NT2/D1 (cell line): Measurements from ENCODE around the gene METTL21A.
"Not testable (repeated sequence)": the region's sequence is repeated elsewhere in the genome, so short reads cannot be mapped to it uniquely, and the experiment has no call there.

ENCODE experiments used
- SUZ12 ChIP-seq: IDR thresholded peaks from 2 replicates; pipeline ENCODE4 v1.6.1; 2011; ENCODE audit not compliant: insufficient read length, insufficient read depth; ENCODE audit errors: extremely low read depth
- YY1 ChIP-seq: IDR thresholded peaks from 2 replicates; pipeline ENCODE4 v1.6.1; 2011; ENCODE audit not compliant: insufficient read length, insufficient read depth
- ZNF274 ChIP-seq: IDR thresholded peaks from 2 replicates; pipeline ENCODE4 v1.6.1; 2011; ENCODE audit warnings: mild to moderate bottlenecking, low read depth, low read length

DNA sequence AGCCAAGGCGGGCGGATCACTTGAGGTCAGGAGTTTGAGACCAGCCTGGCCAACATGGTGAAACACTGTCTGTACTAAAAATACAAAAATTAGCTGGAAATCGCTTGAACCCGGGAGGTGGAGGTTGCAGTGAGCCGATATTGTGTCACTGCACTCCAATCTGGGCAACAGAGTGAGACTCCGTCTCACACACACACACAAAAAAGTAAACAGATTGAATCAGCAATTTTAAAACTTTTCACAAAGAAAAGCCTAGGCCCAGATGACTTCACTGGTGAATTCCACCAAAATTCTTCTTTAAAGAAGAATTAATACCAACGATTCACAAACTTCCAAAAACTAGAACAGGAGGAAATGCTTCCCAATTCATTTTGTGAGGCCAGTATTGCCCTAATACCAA, 21.4 kb upstream of the METTL21A start:
- TF ChIP-seq YY1, ZNF274, SUZ12: not testable (repeated sequence)
